Ishikawa (cell line): ENCODE measurements around the gene SNX4.

ENCODE experiments used
- CEBPB ChIP-seq: IDR thresholded peaks from 2 replicates; pipeline ENCODE4 v1.6.1; 2012
- CREB1 ChIP-seq: IDR thresholded peaks from 2 replicates; pipeline ENCODE4 v1.6.1; 2012; ENCODE audit warnings: low read depth
- EGR1 ChIP-seq: IDR thresholded peaks from 2 replicates; pipeline ENCODE4 v1.6.1; 2012
- EP300 ChIP-seq: IDR thresholded peaks from 2 replicates; pipeline ENCODE4 v1.6.1; 2012; ENCODE audit warnings: borderline replicate concordance
- FOXM1 ChIP-seq: IDR thresholded peaks from 2 replicates; pipeline ENCODE4 v1.6.1; 2012; ENCODE audit warnings: low read depth, borderline replicate concordance
- NFIC ChIP-seq: IDR thresholded peaks from 2 replicates; pipeline ENCODE4 v1.6.1; 2012
- RAD21 ChIP-seq: IDR thresholded peaks from 2 replicates; pipeline ENCODE4 v1.6.1; 2012; ENCODE audit warnings: low read depth
- TAF1 ChIP-seq: IDR thresholded peaks from 2 replicates; pipeline ENCODE4 v1.6.1; 2012; ENCODE audit warnings: low read depth, mild to moderate bottlenecking
- TCF12 ChIP-seq: IDR thresholded peaks from 2 replicates; pipeline ENCODE4 v1.6.1; 2012; ENCODE audit warnings: low read depth
- TEAD4 ChIP-seq: IDR thresholded peaks from 2 replicates; pipeline ENCODE4 v1.6.1; 2012
- YY1 ChIP-seq: IDR thresholded peaks from 2 replicates; pipeline ENCODE4 v1.6.1; 2012; ENCODE audit warnings: low read depth
- ZBTB7A ChIP-seq: IDR thresholded peaks from 2 replicates; pipeline ENCODE4 v1.6.1; 2012; ENCODE audit warnings: low read depth
- TF ChIP-seq, protein P1 (sequence below): IDR thresholded peaks from 2 replicates; pipeline ENCODE4 v1.6.1; 2012
- TF ChIP-seq, protein P2 (sequence below): IDR thresholded peaks from 2 replicates; pipeline ENCODE4 v1.6.1; 2012
- TF ChIP-seq, protein P3 (sequence below): IDR thresholded peaks from 2 replicates; pipeline ENCODE4 v1.6.1; 2012; ENCODE audit warnings: low read depth, mild to moderate bottlenecking

SNX4 gene

DNA sequence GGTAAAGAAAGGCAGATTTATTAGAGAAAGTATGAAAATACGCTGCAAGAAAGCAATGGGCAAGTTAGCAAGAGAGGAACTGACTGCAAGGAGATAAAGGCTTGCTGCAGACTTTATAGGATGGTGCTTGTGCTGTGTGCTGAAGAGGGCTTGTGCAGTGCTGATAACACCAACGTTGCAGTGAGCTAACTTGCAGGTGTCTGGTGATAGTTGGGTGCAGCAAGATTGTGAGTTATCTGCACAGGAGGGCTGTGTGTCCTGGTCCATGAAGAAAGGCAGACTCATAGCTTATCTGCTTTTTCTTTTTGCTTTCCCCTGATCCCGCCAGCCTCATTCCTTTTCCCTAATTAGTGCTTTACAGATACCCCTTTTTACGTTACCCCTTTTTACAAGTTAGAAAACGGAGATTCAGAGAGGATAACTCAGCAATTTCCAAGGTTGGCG is 86.9 kb downstream of the SNX4 start:
- TF ChIP-seq, protein P1, sequence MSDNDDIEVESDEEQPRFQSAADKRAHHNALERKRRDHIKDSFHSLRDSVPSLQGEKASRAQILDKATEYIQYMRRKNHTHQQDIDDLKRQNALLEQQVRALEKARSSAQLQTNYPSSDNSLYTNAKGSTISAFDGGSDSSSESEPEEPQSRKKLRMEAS: no peak

DNA sequence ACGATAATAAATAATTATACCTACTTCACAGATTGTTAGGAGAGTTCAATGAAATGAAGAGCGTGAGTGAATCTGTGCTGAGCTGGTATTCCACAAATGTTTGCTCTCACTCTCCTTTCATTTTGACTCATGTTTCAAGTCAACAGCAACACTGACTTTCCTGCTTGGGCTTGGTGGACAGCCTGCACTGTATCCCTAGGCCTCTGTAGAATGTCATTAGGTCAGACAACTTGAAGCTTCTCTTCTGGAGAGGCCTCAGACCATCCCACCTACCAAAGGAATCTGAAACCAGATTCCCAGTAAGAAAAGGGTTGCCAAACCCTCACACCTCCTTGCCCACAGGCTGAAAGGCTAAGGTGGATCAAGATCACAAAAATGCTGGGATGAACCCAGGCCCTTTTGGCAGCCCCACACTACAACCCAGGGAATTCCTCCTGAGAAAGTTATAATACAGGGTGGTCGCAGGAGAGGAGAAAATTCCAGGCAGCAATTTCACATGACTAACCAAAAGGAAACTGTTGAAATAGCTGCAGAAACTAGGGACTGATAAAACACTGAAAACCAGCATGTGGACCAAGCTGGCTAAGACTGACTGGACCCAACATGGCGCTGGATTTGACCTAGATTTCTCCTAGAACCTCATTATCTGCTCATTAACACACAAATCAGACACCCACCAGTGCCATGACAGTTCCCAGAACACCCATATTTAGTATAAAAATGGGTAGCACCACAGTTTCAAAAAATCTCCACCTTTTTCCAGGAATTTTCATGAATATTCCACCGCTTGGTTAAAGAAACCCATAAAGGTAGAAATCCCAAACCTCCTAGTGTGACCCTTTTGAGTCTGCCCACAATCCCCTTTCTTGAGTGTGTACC is 87.9 kb downstream of the SNX4 start:
- no peak for TF ChIP-seq TEAD4
- no peak for TF ChIP-seq CEBPB
- no peak for TF ChIP-seq TCF12
- TF ChIP-seq RAD21: no peak
- no peak for TF ChIP-seq CREB1
- TF ChIP-seq, protein P1: no peak
- TF ChIP-seq, protein P2, sequence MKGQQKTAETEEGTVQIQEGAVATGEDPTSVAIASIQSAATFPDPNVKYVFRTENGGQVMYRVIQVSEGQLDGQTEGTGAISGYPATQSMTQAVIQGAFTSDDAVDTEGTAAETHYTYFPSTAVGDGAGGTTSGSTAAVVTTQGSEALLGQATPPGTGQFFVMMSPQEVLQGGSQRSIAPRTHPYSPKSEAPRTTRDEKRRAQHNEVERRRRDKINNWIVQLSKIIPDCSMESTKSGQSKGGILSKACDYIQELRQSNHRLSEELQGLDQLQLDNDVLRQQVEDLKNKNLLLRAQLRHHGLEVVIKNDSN: no peak

DNA sequence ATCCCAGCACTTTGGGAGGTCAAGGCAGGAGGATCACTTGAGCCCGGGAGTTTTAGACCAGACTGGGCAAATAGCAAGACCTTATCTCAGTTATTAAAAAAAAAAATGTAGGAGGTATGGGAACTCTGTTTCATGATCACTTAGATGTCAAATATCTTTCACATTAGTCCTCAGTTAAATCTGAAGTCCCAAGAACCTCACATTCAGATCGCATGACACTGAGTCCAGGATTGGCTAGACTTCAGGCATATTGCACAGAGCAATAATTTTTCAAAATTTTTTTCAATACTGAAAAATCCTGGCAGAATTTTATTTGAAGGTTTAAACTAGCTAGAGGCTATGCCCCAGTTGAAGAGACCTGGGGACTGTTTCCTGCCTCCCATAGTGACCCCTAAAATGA is 88.6 kb downstream of the SNX4 start:
- TF ChIP-seq EGR1 (no peak), ZBTB7A (no peak), TEAD4 (no peak), NFIC (no peak), CREB1 (no peak), RAD21 (no peak), FOXM1 (no peak), TCF12 (no peak), YY1 (no peak), TAF1 (no peak)
- TF ChIP-seq, protein P1: no peak
- TF ChIP-seq, protein P3, sequence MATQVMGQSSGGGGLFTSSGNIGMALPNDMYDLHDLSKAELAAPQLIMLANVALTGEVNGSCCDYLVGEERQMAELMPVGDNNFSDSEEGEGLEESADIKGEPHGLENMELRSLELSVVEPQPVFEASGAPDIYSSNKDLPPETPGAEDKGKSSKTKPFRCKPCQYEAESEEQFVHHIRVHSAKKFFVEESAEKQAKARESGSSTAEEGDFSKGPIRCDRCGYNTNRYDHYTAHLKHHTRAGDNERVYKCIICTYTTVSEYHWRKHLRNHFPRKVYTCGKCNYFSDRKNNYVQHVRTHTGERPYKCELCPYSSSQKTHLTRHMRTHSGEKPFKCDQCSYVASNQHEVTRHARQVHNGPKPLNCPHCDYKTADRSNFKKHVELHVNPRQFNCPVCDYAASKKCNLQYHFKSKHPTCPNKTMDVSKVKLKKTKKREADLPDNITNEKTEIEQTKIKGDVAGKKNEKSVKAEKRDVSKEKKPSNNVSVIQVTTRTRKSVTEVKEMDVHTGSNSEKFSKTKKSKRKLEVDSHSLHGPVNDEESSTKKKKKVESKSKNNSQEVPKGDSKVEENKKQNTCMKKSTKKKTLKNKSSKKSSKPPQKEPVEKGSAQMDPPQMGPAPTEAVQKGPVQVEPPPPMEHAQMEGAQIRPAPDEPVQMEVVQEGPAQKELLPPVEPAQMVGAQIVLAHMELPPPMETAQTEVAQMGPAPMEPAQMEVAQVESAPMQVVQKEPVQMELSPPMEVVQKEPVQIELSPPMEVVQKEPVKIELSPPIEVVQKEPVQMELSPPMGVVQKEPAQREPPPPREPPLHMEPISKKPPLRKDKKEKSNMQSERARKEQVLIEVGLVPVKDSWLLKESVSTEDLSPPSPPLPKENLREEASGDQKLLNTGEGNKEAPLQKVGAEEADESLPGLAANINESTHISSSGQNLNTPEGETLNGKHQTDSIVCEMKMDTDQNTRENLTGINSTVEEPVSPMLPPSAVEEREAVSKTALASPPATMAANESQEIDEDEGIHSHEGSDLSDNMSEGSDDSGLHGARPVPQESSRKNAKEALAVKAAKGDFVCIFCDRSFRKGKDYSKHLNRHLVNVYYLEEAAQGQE: no peak
- TF ChIP-seq, protein P2: no peak

DNA sequence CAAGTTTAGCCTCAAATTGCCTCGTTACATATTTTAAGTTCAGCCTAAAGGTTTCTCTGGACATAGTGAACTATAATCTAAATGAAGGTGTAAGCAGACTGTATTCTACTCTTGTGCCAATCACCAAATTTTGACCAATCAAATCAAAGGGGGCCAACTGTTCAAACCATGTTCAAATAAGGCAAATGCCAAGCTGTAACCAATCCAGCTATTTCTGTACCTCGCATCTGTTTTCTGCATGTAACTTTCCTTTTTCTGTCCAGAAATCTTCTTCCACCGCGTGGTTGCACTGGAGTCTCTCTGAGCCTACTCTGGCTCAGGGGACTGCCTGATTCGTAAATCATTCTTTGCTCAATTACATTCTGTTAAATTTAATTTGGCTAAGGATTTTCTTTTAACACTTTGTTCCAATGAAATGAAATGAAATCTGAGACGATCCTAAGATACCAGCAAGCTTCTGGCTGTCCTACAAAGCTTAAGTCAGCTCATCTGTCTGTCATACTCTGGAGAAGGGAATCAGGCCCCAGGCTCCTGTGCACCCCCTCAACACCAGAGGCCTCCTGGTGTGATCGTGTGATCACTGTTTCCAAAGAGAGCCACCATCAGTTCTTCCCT is 91.7 kb downstream of the SNX4 start:
- TF ChIP-seq ZBTB7A (no peak), EGR1 (no peak), EP300 (no peak), CREB1 (no peak), TAF1 (no peak), CEBPB (no peak), TEAD4 (no peak), YY1 (no peak), FOXM1 (no peak), NFIC (no peak), TCF12 (no peak), RAD21 (no peak)
- TF ChIP-seq, protein P2: no peak
- TF ChIP-seq, protein P3: no peak
- TF ChIP-seq, protein P1: no peak

DNA sequence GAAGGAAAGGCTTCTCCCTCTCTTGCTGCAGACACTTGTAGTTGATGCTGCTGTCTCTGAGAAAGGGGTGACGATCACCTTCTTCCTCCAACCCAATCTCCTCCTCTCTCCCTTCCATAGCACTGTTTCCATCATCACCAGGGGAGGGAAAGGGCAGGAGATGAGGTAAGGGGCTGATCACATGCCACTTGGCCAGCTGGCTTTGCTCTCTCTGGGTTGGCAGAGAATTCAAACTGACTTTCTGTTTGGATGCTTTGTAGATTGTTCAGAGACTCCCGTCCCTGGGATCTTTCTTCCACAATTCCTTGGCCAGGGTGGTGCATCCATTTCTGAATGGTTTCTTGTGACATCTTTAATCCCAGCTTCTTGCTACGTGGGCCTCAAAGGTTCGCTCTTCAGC is 101.7 kb downstream of the SNX4 start:
- TF ChIP-seq TEAD4: no peak
